GM13977 (cell line): Measurements from ENCODE around the gene FREM2.
A peak's percentile ranks its signal among the peaks of the same experiment; 100 is the strongest.

Experiments
- DNase-seq: peaks from one replicate; pipeline ENCODE4 v3.0.0; 2012; ENCODE audit warnings: low spot score
- in situ Hi-C: fragments of 300-500 bp; cut with MboI; formaldehyde crosslinking; loops from one replicate; pipeline ENCODE4 v1.12.0; 2022; ENCODE audit warnings: low sequenced_read_pairs, low pct_unique_long_range_greater_than_20kb, mixed read lengths, inconsistent platforms; ENCODE audit not compliant: unreplicated experiment
- TF ChIP-seq, protein P1 (sequence below): IDR thresholded peaks from 2 replicates; pipeline ENCODE4 v1.5.1; 2012; ENCODE audit warnings: mild to moderate bottlenecking, control low read depth; ENCODE audit not compliant: insufficient read depth; ENCODE audit errors: extremely low read depth, missing control alignments

FREM2 gene, protein sequence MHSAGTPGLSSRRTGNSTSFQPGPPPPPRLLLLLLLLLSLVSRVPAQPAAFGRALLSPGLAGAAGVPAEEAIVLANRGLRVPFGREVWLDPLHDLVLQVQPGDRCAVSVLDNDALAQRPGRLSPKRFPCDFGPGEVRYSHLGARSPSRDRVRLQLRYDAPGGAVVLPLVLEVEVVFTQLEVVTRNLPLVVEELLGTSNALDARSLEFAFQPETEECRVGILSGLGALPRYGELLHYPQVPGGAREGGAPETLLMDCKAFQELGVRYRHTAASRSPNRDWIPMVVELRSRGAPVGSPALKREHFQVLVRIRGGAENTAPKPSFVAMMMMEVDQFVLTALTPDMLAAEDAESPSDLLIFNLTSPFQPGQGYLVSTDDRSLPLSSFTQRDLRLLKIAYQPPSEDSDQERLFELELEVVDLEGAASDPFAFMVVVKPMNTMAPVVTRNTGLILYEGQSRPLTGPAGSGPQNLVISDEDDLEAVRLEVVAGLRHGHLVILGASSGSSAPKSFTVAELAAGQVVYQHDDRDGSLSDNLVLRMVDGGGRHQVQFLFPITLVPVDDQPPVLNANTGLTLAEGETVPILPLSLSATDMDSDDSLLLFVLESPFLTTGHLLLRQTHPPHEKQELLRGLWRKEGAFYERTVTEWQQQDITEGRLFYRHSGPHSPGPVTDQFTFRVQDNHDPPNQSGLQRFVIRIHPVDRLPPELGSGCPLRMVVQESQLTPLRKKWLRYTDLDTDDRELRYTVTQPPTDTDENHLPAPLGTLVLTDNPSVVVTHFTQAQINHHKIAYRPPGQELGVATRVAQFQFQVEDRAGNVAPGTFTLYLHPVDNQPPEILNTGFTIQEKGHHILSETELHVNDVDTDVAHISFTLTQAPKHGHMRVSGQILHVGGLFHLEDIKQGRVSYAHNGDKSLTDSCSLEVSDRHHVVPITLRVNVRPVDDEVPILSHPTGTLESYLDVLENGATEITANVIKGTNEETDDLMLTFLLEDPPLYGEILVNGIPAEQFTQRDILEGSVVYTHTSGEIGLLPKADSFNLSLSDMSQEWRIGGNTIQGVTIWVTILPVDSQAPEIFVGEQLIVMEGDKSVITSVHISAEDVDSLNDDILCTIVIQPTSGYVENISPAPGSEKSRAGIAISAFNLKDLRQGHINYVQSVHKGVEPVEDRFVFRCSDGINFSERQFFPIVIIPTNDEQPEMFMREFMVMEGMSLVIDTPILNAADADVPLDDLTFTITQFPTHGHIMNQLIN (N-terminal part only)

DNA sequence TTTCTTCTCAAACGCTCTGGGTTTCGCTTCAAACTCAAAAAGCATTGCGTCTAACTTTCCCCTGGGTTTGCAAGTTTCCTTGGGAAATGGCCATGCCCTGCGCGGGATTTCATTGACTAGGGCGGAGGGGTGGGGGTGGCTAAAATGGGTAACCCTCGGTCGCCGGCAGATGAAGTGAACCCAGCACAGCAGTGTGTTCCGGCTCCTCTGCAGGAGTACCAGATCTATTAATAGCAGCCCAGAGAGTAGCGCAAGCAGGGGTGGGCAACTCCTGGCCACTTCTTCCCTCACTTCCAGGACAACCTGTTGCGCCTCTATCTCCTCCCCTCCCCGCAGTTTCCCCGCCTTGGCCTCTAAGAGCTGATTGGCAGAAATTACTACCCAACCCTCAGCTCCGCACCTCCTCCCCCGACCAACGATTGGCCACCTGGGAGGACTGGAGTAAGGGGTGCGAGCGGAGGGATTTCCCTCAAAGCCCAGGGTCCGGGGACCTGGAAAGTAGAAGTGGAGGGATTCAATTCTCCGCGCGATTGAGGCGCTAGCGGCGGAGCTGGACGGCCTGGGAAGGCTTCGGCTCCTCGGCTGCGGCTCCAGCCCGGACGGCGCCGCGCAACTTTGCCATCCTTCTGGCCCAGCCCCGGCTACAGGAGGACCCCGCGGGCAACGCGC lies at the start of gene FREM2:
FREM2 (plus strand) TSS at position 501 of the 669 bp plus-strand sequence. CDS start 268 bp downstream, outside the sequence.
- peak; percentile 42 for DNase-seq
- in situ Hi-C loops, result no loop called here
- TF ChIP-seq, protein P1, sequence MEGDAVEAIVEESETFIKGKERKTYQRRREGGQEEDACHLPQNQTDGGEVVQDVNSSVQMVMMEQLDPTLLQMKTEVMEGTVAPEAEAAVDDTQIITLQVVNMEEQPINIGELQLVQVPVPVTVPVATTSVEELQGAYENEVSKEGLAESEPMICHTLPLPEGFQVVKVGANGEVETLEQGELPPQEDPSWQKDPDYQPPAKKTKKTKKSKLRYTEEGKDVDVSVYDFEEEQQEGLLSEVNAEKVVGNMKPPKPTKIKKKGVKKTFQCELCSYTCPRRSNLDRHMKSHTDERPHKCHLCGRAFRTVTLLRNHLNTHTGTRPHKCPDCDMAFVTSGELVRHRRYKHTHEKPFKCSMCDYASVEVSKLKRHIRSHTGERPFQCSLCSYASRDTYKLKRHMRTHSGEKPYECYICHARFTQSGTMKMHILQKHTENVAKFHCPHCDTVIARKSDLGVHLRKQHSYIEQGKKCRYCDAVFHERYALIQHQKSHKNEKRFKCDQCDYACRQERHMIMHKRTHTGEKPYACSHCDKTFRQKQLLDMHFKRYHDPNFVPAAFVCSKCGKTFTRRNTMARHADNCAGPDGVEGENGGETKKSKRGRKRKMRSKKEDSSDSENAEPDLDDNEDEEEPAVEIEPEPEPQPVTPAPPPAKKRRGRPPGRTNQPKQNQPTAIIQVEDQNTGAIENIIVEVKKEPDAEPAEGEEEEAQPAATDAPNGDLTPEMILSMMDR, result no peak

DNA sequence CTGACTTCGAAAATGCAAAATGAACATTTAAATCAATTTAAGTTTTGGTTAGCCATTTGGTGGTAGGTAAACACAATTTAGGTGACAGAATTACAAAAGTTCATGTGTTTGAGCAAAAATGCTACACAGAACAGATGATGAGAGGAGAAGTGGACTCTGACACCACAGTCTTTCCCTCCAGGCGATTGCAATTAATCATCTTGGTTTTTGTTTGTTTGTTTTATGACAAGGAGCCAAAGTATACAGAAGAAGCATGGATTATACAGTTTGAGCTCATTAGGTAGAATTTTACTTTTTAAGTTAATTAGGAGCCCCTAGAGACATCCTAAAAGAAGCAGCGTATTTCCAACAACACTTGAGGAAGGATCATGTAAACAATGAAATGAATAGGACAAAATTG lies 49.3 kb upstream of the FREM2 start:
- TF ChIP-seq, protein P1, result no peak
- in situ Hi-C loops, result no loop called here
- DNase-seq, result no peak

DNA sequence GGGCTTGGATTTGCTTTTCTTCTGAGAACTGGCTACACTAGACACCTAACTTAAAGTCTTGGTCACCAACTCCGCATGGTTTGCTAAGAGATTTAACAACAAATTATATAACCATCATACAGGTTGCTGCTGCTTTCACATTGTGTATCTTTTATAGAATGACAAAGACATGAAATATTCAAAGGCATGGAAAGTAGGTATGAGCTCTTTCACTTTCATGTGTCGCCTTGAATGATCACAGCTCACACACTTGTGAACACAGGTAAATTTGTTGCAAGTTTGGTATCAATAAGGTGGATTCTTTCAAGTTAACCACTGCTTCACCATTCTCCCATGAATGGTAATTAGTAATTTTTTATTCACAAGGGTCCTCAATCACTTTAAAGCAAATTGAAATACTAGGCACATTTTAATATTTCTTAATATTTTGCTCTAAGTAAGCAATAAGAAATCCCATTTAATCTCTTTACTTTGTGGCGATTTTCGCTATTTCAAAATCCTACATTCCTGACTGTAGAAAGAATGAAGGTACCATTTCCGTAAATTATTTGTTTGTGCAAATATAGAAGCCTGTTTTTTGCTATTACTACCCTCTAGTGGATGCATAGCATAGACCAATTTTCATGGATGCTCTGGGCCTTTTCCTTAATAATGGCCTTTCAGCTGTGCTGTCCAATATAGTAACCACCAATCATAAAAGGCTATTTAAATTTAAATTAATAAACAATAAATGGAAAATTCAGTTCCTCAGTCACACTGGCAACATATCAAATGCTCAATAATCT lies 45.5 kb upstream of the FREM2 start:
- TF ChIP-seq, protein P1, result no peak
- DNase-seq, result no peak
- in situ Hi-C loops, result no loop called here

DNA sequence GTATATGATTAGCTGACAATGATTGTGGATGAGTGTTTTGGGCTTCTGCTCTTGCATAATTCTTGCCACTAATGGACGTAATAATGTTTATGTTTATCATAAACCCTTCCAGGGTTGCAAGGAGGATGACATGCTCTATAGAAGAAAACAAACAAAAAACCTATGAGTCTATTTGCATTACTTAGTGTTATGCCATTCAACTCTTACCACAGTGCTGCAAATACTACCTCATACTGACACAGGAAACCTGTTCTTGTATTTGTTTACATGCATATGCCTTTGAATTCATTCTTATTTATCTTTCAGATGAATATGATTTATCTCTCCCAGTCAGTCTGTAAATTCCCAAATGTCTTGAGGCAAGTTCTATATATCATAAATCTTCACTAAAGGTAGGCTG lies 39.6 kb upstream of the FREM2 start:
- in situ Hi-C loops, result no loop called here
- TF ChIP-seq, protein P1, result no peak
- DNase-seq, result no peak

DNA sequence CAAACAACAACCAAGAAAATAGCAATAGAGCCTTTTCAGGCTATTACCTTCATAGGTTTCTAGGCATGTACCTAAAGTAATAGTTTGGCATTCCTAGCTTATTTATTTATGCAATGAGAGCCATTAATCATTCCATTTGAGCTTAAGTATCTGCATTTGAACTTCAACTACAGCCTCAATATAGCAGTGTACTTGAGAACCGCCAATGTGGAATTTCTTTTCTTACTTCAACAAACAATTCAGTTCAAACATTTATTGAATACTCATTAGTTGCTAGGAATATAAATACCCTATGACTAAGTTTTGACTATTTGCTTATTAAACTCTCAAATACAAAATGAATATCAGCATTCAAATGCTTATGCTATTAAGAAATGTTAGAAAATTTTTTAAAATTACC lies 38.0 kb upstream of the FREM2 start:
- no peak for DNase-seq
- in situ Hi-C loops, result no loop called here
- TF ChIP-seq, protein P1, result no peak
